Kidney epithelial cell (primary cell): ENCODE measurements around the gene GTF2A1. TPM values are rescaled to one million over a fixed set of nuclear protein-coding genes. Genes with fewer than 3 reads are reported as not detected.
"Not testable (repeated sequence)": the region's sequence is repeated elsewhere in the genome, so short reads cannot be mapped to it uniquely, and the experiment has no call there.

Experiments used
- DNase-seq: peaks from one replicate; pipeline ENCODE4 v3.0.0-alpha.2; 2010; ENCODE audit warnings: low read depth
- H3K27me3 ChIP-seq: 2 replicates; pipeline ENCODE4 v1.6.0; 2011; ENCODE audit warnings: low read length; ENCODE audit not compliant: control insufficient read depth, insufficient read depth
- H3K36me3 ChIP-seq: 2 replicates; pipeline ENCODE4 v1.5.1; 2011; ENCODE audit warnings: low read length; ENCODE audit not compliant: control insufficient read depth, insufficient read depth
- H3K4me3 ChIP-seq: 2 replicates; pipeline ENCODE4 v1.5.1; 2011; ENCODE audit warnings: low read depth, mild to moderate bottlenecking, control low read depth, low read length
- total RNA-seq: library from RNA; depleted of rRNA; stranded (reverse); fragments of >200 nt; gene quantifications from 2 replicates; pipeline ENCODE4 v1.2.3, GENCODE V29; 2015
- TF ChIP-seq, protein P1 (sequence below): IDR thresholded peaks from 2 replicates; pipeline ENCODE4 v1.5.1; 2011; ENCODE audit warnings: mild to moderate bottlenecking, moderate library complexity, low read length, control low read depth, inconsistent platforms; ENCODE audit not compliant: insufficient read depth, poor library complexity, severe bottlenecking

The GTF2A1 gene
- total RNA-seq, 1 donor from 2014 or later = 31.9 TPM

- TF ChIP-seq, protein P1, sequence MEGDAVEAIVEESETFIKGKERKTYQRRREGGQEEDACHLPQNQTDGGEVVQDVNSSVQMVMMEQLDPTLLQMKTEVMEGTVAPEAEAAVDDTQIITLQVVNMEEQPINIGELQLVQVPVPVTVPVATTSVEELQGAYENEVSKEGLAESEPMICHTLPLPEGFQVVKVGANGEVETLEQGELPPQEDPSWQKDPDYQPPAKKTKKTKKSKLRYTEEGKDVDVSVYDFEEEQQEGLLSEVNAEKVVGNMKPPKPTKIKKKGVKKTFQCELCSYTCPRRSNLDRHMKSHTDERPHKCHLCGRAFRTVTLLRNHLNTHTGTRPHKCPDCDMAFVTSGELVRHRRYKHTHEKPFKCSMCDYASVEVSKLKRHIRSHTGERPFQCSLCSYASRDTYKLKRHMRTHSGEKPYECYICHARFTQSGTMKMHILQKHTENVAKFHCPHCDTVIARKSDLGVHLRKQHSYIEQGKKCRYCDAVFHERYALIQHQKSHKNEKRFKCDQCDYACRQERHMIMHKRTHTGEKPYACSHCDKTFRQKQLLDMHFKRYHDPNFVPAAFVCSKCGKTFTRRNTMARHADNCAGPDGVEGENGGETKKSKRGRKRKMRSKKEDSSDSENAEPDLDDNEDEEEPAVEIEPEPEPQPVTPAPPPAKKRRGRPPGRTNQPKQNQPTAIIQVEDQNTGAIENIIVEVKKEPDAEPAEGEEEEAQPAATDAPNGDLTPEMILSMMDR = no peak
- H3K27me3 ChIP-seq = no peaks in the 10 kb centered on the region
- H3K36me3 ChIP-seq = no peaks in the 10 kb centered on the region
- no peak overlapping the region for H3K4me3 ChIP-seq
- no peak for DNase-seq
Measured at GRCh38 chr14:81235096-81235495, 14.3 kb upstream of the GTF2A1 start.

DNA sequence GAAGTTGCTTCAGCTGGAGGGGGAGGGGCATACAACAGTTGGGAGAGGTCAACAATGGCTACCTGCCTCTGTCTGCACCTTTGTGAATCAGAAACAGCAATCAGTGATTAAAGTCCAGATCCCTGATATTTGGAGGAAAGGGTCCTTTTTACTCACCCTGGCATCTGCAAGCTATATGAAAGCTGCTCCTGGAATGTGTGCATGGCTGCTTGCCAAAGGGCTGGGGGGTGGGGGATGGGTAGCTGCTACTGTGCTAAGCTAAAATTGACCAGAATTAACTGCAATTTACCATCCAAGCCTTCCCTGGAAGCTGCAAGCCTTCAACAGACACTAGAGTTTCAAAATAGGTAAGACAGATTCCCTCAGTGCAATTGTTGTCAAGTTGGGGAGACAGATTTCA is 13.5 kb upstream of the GTF2A1 start:
- Histone ChIP-seq H3K27me3 (no peaks in the 10 kb centered on the region), H3K4me3 (no peak overlapping the region), H3K36me3 (no peaks in the 10 kb centered on the region)
- DNase-seq = no peak
- TF ChIP-seq, protein P1 = no peak

- TF ChIP-seq, protein P1 = no peak
- H3K27me3 ChIP-seq = no peaks in the 10 kb centered on the region
- H3K36me3 ChIP-seq = no peaks in the 10 kb centered on the region
- DNase-seq = no peak
- no peak overlapping the region for H3K4me3 ChIP-seq
Measured at GRCh38 chr14:81233615-81234014, 12.9 kb upstream of the GTF2A1 start.

DNA sequence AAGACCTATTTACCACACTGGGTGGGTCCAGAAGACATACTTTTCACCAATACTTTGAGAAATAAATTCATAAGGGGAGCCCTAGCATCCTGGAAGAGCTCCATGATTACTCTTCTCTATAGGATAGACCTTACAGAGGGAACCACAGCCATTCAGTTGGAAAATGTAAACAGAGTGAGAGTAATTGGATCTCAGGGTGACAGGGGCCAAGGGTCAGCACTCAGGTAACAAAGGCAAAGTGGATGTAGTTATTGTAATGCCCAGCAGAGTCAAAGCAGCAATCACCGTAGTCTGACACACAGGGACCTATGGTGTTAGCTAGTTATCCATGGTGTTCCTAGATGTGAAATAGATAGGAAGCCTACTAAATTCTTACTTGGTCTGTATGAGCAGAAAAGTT is 10.8 kb upstream of the GTF2A1 start:
- TF ChIP-seq, protein P1 = no peak
- Histone ChIP-seq H3K27me3 (no peaks in the 10 kb centered on the region), H3K4me3 (no peak overlapping the region), H3K36me3 (no peaks in the 10 kb centered on the region)
- DNase-seq = no peak

- Histone ChIP-seq H3K4me3 (no peak overlapping the region), H3K27me3 (no peaks in the 10 kb centered on the region), H3K36me3 (no peaks in the 10 kb centered on the region)
- no peak for DNase-seq
- TF ChIP-seq, protein P1 = no peak
Measured at GRCh38 chr14:81224222-81224621, 3.5 kb upstream of the GTF2A1 start.

DNA sequence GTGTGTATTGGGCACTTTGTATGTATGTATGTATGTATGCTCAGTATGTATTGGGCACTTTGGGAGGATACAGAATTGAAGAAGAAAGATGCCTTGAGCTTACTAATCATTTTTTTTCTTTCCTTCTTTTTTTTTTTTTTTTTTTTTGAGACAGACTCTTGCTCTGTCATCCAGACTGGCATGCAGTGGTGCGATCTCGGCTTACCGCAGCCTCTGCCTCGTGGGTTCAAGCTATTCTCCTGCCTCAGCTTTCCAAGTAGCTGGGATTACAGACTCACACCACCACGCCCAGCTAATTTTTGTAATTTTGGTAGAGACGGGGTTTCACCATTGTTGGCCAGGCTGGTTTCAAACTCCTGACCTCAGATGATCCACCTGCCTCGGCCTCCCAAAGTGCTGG is 3.0 kb upstream of the GTF2A1 start:
- H3K36me3 ChIP-seq, H3K4me3 ChIP-seq, DNase-seq, H3K27me3 ChIP-seq: not testable (repeated sequence)
